ENCODE data around the gene RTN4RL1.

The RTN4RL1 gene, protein sequence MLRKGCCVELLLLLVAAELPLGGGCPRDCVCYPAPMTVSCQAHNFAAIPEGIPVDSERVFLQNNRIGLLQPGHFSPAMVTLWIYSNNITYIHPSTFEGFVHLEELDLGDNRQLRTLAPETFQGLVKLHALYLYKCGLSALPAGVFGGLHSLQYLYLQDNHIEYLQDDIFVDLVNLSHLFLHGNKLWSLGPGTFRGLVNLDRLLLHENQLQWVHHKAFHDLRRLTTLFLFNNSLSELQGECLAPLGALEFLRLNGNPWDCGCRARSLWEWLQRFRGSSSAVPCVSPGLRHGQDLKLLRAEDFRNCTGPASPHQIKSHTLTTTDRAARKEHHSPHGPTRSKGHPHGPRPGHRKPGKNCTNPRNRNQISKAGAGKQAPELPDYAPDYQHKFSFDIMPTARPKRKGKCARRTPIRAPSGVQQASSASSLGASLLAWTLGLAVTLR

DNA sequence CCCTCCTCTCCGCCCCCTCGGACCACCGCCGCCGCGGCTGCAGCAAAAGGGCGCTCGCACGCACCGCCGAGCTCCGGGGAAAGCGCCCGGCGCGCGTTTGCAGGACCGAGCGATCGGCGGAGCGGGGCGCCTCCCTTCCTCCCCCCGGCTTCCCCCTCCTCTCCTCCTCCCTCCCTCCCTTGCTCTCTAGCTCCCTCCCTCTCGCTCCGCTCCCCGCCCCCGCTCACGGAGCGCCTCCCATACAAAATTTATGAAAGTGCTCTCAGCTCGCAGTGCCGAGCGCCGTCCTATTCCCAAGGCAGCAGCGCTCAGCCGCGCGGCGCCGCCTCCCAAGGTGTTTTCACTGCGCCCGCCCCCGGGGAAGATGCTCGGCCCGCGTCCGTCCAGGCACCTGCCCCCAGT is at the start of gene RTN4RL1:
RTN4RL1 (minus strand) TSS at position 115 of the 402 bp plus-strand sequence. CDS start 469 bp downstream, outside the sequence.
- peak; percentile 78 to 82 for DNase-seq

DNA sequence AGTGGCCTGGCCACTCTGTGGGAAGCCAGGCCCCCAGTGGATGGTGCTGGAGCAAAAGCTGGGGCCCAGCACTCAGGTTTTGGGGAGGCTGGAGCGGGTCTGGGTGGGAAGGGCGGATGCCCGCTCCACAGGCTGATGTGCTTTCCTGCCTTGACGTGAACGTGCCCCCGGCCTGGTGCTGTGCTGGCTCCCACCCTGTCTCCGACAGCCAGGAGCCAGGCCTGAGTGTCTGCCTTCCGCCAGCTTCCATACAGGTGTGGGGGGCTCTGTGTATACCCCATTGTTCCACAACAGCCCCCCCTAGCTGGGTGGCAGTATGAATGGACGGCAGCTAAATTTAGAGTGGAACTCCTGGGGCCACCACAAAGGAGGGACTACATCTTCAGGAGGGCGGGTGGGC is 49.8 kb upstream of the RTN4RL1 start:
- DNase-seq: no peak

DNA sequence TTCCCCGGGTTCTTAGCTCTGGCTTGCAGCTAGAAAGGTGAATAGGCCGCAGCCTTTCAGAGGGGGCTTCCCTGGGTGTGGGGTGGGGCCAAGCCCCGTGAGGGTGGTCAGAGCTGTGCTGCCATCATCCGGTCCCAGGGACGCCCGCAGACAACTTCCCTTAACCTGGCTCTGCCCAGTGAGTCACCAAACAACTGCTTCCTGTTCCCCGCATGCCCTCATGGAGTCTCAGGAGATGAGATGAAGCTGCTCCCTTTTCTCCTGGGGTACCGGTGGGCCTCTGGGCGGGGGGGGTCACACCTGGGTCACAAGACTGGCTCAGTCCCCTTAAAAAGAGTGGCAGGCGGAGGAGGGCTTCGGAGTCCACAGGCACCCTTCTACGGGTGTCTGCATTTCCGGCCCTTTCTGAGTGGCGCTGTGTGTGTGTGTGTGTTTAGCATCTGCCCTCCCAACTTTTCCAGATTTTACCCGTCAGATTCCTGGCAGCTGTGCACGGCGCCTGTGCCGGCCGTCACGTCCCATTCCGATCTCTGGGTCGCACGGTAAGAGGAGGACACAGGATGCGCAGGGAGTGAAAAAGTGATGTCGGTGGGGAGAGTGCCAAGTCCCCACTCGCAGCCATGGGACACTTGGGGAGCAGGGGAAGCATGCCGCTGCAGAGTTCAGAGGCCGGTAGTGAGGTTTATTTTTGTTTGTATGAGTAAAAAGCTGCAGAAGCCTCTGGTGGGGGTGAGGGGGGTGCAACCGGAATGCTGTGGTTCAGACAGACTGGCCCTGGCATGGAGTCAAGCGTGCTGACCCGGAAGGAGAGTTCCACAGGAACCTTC is 46.5 kb upstream of the RTN4RL1 start:
- no peak for DNase-seq

DNA sequence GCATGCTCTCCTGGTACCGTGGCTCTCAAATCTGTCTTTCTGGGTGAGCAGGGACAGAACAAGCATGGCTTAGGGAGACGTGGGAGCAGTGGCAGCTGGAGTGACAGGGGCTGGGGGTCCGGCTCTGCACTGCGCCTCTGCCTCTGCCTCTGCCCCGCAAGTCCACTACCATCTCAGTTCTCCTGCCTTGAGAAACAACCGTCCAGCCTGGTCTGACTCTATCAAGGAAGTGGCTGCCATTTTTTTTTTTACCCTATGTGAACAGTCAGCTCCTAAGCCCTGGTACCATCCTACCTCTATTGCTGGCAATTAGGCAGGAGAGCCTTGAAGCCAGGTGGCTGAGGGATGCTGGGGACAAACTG is 45.9 kb upstream of the RTN4RL1 start:
- no peak for DNase-seq

DNA sequence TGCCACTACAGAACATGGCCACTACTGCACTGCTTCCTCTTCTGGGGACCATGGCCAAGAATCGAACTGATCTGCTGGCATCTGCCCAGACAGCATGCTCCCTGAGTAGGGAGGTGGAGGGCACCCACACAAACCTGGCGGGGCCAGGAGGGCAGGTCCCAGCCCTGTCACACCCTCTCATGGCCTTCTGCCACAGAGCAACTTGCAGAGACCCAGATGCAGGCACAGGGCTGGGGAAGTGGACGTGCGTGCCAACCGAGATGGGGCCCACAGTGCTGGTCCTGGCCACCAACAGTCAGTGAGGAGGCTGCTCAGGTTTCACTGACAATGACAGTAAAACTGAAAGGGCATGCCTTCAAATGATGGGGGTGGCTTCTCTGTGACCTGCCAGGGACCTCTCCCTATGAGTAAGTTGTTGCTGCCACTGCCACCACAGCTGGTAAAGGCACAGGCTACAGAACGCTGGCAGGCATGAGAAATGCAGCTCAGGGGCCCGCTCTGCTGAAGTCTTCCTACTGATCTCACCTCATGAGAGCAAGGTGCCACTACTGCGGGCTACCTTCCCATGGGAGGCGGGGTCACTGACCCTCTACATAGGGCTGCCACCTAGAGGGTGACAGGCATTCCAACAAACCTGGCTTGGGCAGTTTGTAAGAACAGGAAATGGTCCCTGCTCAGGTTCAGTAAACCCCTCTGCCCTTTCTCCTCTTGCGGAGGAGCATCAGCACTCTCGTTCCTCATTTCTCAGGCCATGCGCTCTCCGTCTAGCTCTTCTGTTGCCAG is 45.3 kb upstream of the RTN4RL1 start:
- no peak for DNase-seq

DNA sequence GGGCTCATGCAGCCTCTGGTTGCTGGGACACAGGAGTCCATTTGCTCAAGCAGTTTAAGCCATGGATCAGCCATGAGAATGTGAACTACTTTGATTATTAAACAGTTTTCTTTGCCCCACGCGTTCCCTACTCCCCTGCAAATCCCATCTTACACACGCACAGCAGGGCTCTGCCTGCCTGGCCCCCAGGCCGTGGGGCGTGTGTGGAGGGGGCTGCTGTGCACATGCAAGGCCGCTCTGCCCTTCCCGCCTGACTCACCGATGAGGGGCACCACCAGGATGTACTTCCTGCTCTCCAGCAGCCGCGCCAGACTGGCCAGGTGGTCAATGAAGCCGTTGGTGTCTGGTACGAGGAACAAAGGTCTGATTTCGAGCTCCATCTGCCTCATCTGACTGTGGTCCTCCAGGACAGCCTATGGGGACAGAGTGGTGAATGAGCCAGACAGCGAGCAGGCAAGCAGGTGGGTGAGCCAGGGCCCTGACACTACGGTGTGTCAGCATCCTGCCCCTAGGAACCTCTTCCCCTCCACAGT is 43.5 kb upstream of the RTN4RL1 start:
- no peak for DNase-seq

DNA sequence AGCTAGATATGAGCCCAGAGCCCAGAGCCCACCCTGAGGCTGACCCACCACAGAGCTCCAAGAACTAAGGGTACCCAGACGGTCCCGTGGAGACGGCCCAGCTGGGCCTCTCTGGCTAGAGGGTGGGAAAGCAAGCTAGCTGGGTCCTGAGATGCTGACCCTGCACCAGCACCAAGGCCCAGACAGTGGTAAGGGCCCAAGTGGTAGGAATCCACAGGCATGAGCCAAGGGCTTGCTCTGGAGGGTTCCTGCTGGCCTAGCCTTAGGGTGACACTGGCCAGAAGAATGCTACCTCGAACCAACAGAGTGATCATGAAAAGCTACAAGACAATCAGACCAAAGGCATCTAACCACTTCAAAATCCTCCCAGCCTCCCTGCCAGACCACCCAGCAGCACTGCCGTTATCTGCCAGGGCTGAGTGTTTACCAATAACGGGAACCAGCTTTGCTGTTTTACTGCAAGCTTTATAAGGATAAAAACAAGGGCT is 42.9 kb upstream of the RTN4RL1 start:
- DNase-seq: no peak

DNA sequence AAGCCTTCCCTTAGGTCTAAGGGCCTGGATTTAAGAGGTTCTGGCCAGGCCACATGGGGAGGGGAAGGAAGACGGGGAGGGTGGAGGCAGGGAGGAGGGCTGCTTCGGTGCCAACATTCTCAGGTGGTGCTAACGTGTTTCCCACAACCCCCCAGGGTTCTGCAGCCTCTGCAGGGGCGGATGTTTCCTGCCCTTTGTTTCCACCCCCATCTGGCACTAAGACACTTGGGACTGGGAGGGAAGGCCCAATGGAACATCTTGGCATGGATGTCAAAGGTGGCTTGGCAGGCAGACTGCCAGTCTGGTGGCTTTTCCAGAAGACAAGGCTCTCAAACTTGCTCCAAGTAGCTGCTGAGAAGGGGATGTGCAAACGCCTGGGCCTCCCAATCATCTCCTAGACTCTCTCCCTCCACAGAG is 42.5 kb upstream of the RTN4RL1 start:
- DNase-seq: no peak

DNA sequence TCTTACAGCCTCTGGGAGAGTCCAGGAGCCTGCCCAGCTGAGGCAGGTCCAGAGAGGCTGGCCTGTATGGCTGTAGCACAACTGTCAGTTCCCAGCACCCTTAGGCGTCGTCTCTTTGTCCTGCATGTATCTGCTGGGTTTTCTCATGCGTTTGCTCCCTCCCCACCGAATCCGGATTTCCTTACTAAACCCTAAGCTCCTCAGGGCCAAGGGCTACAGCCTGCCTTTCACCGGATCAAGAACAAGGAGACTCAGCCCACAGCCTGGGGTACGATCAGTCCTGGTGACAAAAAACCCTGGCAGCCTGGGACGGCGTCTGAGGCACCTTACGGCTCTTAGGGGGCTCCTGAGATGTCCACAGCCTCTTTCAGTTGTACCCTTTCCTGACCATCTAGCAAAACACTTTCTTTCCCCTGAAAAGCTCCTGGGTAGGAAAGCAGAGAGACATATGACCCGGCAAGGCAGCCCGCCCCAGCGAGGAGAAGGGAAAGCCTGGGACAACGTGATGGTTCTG is 42.0 kb upstream of the RTN4RL1 start:
- no peak for DNase-seq

DNA sequence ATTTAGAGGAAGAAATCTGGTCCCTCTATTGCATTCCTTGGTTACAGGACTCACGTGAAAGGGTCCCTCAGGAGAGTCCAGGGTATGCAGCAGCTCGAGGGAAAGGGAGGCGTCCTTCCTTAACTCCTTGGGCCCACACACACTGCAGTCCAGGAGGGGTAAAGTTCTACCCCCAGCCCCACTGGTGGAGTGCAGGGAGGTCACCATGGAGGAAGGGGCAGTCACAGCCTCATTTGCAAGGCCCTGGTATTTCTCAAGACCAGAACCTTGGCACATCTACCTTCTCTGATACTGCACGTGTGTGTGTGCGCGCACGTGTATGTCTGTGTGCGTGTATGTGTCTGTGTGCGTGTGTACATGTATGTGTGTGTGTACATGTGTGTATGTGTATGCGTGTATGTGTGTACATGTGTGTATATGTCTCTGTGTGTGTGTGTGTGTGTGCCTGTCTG is 40.8 kb upstream of the RTN4RL1 start:
- DNase-seq: no peak

DNA sequence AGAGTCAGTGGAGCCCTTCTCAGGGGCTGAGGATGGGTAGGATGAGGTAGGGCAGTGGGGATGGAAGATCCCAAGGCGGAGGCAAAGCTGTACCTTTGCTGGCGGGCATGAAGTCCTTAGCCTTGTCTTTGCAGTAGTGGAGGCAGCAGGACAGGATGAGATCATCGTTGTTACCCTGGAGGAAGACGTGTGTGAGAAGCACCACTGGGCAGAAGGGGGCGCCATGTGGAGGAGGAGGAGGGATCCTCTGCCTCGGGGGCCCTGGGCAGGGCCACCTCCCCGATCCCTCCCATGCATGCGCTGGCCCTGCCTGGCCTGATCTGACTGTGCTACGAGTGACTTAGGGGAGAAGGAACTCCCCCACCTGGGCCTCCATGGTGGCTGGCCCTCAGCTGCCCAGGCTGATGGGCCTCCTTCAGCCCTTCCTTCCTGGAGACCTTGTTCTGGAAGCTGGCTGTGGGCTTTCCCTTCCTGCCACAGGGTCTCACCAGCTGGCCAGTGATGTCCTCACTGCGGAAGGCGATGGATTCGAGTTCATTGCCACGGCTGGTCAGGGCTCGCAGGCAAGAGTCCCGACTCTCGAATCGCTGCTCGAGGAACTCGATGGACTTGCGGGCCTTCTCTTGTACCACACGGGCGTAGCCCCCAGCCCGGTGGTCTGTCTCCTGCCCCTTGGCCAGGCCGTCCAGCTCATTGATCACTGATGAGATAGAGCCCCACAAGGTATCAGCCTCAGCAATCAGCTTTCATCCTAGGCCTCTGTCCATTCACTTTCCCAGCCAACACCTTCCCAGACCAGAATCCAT is 40.0 kb upstream of the RTN4RL1 start:
- DNase-seq: peak; percentile 46

DNA sequence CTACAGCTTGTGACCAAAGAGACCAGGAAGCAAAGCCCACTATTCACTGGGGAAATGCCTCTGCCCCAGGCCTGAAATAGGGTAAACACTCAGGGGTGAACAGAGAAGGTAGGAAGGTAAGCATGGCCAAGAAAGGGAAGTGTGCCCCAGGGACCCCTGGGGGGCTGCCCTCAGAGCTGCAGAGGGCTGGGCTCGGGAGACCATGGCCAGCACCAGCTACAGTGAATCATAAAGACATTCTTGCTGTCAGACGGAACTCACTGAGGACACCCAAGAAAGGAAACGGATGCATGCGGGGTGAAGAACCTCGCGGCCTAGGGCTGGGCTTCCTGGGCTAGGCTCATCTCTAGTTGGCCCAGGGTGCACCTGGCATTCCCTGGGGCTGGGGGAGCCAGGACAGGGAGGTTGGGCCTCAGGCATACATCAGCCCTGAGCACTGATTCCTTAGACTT is 39.4 kb upstream of the RTN4RL1 start:
- DNase-seq: no peak

DNA sequence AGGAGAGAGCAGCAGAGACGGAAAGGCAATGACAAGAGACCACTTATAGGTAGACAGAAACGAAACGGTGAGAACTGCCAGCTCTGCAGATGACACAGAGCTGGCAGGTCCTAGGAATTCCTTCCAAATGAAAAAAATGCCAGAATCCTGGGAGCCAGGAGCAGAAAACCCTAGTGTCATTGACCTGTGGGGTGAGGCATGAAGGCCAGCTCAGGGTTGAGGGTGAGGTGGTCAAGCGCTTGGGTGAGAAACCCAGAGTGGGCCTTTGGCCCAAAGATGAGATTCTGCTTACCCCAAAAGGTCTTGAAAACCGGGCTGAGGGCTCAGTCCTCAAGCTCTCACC is 39.0 kb upstream of the RTN4RL1 start:
- DNase-seq: no peak

DNA sequence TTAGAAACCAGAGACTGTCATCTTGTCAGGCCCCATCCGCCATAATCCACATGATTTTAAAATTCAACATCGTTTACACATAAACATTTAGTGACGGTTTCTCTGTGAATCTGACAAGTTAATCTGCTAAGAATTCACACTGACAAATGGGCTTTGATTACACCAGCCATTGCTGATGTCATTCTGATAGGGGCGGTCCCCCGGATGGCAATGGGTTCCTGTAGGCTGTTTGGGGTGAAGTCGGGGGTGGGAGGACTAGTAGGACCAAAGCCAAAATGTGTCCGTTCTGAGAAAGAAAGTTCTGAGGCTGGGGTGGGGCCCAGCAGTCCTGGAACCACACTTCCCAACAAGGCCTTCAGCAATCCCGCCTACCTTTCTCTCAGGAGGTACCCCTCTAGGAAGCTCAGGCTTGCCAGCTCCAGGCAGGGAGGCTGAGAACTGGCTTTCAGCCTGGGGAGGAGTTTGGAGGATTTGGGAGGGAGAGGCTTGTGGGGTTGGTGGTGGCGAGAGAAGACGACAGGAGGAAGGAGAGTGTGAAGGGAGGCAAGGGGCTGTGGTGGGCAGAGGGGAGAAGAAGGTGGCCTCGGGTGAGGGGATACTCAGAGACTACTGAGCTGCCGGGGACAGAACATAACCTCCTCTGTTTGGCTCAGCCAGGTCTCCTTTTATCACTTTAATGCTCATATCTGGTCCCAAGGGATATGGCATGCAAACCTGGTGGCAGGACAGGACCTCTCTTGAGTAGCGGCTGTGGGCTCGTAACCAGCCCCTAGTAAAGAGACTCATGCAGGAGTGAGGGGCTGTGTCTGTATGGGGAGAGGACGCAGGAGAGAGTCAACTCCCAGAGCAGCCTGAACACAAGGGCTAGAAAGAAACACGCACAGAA is 38.4 kb upstream of the RTN4RL1 start:
- DNase-seq: no peak

DNA sequence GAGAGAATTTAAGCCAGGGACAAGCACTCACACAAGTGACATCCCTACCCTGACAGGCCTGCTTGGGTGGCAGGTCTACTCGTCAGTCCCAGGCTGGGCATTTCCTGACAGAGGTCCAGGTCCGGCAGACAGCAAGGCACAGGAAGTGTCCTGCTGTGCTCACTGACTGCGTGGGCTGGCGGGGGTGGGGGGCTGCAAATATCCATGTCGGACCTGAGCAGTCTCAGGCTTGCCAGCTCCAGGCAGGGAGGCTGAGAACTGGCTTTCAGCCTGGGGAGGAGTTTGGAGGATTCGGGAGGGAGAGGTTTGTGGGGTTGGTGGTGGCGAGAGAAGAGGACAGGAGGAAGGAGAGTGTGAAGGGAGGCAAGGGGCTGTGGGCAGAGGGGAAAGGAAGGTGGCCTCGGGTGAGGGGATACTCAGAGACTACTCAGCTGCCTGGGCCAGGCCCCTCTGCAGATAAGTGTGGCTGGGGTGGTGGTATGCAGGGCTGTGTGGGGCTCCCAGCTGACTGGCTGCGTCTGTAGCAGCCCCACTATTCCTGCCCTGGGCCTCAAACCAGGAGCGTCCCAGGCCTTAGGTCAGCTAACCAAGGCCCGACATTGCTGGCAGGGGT is 37.5 kb upstream of the RTN4RL1 start:
- DNase-seq: no peak

DNA sequence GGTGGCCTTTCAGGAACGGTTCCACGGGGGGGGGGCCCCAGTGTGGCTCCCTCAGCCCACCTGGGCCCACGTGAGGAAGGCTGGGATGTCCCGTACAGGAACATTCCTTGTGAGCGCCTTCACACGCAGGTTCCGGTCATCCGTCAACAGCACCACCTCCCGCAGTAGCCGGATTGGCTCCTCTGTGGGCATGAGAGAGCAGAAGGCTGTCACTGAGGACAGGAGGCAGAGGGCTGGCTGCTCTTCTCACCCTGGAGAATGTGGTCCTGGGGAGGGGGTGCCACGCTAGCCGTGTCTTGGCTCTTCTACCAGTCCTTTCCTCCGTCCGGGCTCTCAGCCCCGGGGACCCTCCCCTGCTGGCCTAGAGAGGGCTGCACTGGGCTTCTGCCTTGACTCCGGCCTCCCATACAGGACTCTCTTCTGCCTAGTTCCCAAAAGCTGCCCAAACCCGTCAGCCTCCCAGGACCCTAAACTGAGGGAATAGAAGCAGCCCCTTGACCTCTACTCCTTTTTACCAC is 36.4 kb upstream of the RTN4RL1 start:
- no peak for DNase-seq

DNA sequence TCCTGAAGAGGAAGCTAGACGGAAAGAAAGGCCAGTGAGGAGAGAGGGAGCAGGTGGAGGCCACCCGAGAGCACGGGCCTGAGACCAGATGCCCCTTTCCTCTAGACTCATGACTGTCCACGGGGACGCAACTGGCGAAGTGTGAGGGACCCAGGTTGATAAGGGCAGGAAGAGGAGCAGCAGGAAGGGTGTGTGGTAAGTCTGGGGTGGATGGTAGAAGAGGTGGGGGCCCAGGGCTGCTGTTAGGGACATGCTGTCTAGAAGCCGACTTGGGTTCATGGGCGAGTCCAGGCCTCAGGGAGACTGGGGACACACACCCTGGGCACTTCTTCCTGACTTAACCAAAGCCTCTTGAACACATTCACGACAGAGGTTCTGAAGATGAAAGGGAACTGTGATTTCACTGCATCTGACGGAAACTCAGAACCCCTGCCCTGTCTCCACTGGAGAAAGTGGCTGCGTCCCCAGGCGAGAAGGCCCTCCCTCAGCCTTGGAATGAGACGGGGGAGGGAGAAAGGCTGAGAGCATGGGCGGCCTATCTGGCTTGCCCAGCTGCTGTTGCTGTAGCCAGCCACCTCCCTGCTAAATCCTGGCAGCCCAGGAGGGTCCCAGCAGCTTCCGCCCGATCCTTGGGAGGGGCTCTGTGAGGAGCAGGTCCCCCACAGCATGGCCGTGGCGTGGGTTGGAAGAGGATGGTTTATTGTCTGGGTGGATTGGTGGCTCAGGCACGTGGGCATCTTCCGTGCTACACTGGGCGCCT is 35.7 kb upstream of the RTN4RL1 start:
- DNase-seq: no peak

DNA sequence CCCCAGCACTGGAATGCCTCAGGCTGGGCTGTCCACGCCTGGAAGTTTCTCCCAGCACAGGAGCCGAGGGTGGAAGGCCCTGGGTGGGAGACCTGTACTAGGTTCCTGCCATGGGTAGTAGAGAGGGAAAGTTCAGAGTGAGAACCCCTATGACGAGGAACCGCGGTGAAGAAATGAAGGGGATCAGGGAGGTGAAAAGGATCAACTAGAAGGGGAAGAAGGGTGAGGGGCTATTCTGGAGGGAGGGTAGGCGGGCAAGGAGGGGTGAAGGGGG is 35.2 kb upstream of the RTN4RL1 start:
- DNase-seq: no peak
